Osteoblast (primary cell): ENCODE results near the gene NLGN1. TPM values are rescaled to one million over a fixed set of nuclear protein-coding genes. Genes with fewer than 3 reads are reported as not detected.

Source experiments
- DNase-seq: peaks from one replicate; pipeline ENCODE4 v3.0.0; 2011; ENCODE audit warnings: low spot score, mixed read lengths; ENCODE audit not compliant: insufficient read length; ENCODE audit errors: missing footprints
- H2AFZ ChIP-seq: 2 replicates; pipeline ENCODE4 v1.6.0; 2011; ENCODE audit warnings: mild to moderate bottlenecking, low read length
- H3K27ac ChIP-seq: 2 replicates; pipeline ENCODE4 v1.5.1; 2011; ENCODE audit warnings: mild to moderate bottlenecking, low read depth, low read length, moderate library complexity
- H3K27me3 ChIP-seq: 2 replicates; pipeline ENCODE4 v1.6.0; 2012; ENCODE audit warnings: mild to moderate bottlenecking, control low read depth, inconsistent platforms, low read length, moderate library complexity; ENCODE audit not compliant: insufficient read depth
- H3K36me3 ChIP-seq: 2 replicates; pipeline ENCODE4 v1.5.1; 2011; ENCODE audit warnings: mild to moderate bottlenecking, low read length, control low read depth, moderate library complexity; ENCODE audit not compliant: insufficient read depth
- H3K4me1 ChIP-seq: 2 replicates; pipeline ENCODE4 v1.5.1; 2011; ENCODE audit warnings: mild to moderate bottlenecking, low read length, control low read depth, moderate library complexity; ENCODE audit not compliant: insufficient read depth
- H3K4me2 ChIP-seq: 2 replicates; pipeline ENCODE4 v1.6.0; 2011; ENCODE audit warnings: mild to moderate bottlenecking, low read length; ENCODE audit not compliant: insufficient read depth
- H3K4me3 ChIP-seq: fragments of 200-600 bp; sonication (generic); 3 replicates; pipeline ENCODE4 v1.5.1; 2012; ENCODE audit warnings: mild to moderate bottlenecking, low read length, inconsistent platforms; ENCODE audit not compliant: insufficient read depth
- H3K79me2 ChIP-seq: 2 replicates; pipeline ENCODE4 v1.6.0; 2012; ENCODE audit warnings: mild to moderate bottlenecking, low read length, control low read depth, inconsistent platforms; ENCODE audit not compliant: insufficient read depth
- H3K9me3 ChIP-seq: 2 replicates; pipeline ENCODE4 v1.5.1; 2011; ENCODE audit warnings: low read depth, low read length, control low read depth
- H4K20me1 ChIP-seq: 2 replicates; pipeline ENCODE4 v1.6.0; 2012; ENCODE audit warnings: mild to moderate bottlenecking, low read length, control low read depth; ENCODE audit not compliant: insufficient read depth
- total RNA-seq: library from RNA; depleted of rRNA; stranded (reverse); fragments of >200 nt; gene quantifications from 2 replicates; pipeline ENCODE4 v1.2.3, GENCODE V29; 2012
- TF ChIP-seq, protein P1 (sequence below): IDR thresholded peaks from 2 replicates; pipeline ENCODE4 v1.5.1; 2011; ENCODE audit warnings: mild to moderate bottlenecking, low read depth, low read length, moderate library complexity; ENCODE audit errors: extremely low read depth

The NLGN1 gene
- total RNA-seq, 1 donor, result 9.0 TPM

DNA sequence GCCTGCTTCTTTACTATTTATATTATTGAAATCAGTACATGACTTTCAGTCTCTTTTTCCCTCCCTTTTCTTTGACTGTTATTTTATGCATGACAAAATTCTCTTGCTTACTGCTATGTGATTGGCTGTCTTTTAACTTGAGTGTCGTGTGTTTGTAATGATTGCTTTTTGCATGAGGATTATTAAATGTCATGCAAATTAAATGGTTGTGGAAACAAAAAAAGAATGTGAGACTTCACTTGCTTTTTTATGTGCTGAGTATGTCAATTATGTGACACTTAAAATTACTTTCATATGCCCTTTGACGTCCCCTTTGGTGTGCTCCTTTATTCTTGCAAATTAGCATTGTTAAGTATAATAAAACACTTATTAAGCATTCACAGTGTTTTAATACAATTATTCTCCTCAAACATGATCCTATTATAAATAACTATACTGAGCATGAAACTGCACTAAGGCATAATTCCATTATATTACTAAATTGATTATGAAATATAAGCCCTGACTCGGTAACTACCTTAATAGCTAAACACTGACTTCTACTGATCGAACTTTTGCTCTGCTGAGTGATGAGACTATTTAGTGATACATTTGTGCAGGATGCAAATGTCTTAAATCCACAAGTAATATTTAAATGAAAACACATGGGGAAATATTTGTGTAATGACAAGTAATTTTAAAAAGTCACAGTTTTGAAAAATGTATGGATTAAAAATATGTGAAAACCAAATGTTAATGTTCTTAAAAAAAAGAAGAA, 401.7 kb downstream of the NLGN1 start:
- H3K4me2 ChIP-seq, result no peak overlapping the region
- no peaks in the 10 kb centered on the region for H3K27me3 ChIP-seq
- no peaks in the 10 kb centered on the region for H3K36me3 ChIP-seq
- no peaks in the 10 kb centered on the region for H3K4me1 ChIP-seq
- no peak overlapping the region for H3K27ac ChIP-seq
- no peaks in the 10 kb centered on the region for H3K9me3 ChIP-seq
- no peaks in the 10 kb centered on the region for H4K20me1 ChIP-seq
- TF ChIP-seq, protein P1, sequence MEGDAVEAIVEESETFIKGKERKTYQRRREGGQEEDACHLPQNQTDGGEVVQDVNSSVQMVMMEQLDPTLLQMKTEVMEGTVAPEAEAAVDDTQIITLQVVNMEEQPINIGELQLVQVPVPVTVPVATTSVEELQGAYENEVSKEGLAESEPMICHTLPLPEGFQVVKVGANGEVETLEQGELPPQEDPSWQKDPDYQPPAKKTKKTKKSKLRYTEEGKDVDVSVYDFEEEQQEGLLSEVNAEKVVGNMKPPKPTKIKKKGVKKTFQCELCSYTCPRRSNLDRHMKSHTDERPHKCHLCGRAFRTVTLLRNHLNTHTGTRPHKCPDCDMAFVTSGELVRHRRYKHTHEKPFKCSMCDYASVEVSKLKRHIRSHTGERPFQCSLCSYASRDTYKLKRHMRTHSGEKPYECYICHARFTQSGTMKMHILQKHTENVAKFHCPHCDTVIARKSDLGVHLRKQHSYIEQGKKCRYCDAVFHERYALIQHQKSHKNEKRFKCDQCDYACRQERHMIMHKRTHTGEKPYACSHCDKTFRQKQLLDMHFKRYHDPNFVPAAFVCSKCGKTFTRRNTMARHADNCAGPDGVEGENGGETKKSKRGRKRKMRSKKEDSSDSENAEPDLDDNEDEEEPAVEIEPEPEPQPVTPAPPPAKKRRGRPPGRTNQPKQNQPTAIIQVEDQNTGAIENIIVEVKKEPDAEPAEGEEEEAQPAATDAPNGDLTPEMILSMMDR, result no peak
- H3K79me2 ChIP-seq, result no peaks in the 10 kb centered on the region
- DNase-seq, result no peak
- no peak overlapping the region for H2AFZ ChIP-seq
- no peak overlapping the region for H3K4me3 ChIP-seq

DNA sequence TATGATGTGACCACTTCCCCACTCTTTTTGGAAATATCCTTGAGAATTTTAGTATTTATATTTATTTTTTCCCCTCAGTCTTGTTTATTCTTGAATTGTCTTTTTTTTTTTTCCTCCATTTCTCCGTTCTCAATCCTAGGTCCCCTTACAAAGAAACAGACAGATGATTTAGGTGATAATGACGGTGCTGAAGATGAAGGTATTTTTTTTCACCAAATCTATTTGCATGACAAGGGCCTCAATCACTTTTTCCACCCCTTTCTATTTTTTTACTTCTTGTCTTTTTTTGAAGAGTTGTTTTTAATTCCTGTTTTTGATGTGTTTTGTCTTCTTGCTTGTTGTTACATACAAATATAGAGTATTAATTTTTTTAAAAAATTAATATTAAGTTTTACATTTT, 402.6 kb downstream of the NLGN1 start:
- no peak overlapping the region for H3K4me2 ChIP-seq
- H3K36me3 ChIP-seq, result no peaks in the 10 kb centered on the region
- H3K27ac ChIP-seq, result no peak overlapping the region
- H3K4me3 ChIP-seq, result no peak overlapping the region
- TF ChIP-seq, protein P1, result no peak
- H3K4me1 ChIP-seq, result no peaks in the 10 kb centered on the region
- H3K9me3 ChIP-seq, result no peaks in the 10 kb centered on the region
- H4K20me1 ChIP-seq, result no peaks in the 10 kb centered on the region
- H3K27me3 ChIP-seq, result no peaks in the 10 kb centered on the region
- no peak overlapping the region for H2AFZ ChIP-seq
- no peaks in the 10 kb centered on the region for H3K79me2 ChIP-seq
- DNase-seq, result no peak

DNA sequence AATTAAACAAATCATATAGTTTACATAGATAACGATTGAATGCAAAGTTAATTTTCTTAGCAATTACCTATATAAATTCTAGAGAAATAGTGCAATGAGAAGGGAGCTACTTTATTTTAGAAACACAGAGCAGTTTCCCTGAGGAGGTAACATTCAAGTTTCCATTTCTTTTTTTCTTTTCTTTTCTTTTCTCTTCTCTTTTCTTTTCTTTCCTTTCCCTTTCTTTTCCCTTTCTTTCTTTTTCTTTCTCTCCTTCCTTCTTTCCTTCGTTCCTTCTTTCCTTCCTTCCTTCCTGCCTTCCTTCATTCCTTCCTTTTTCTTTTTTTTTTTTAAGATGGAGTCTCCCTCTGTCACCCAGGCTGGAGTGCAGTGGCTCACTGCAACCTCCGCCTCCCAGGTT, 417.3 kb downstream of the NLGN1 start:
- H4K20me1 ChIP-seq, result no peaks in the 10 kb centered on the region
- H3K4me3 ChIP-seq, result no peak overlapping the region
- DNase-seq, result no peak
- TF ChIP-seq, protein P1, result no peak
- no peak overlapping the region for H2AFZ ChIP-seq
- H3K4me1 ChIP-seq, result no peaks in the 10 kb centered on the region
- H3K36me3 ChIP-seq, result no peaks in the 10 kb centered on the region
- no peaks in the 10 kb centered on the region for H3K27me3 ChIP-seq
- no peak overlapping the region for H3K27ac ChIP-seq
- H3K79me2 ChIP-seq, result no peaks in the 10 kb centered on the region
- H3K4me2 ChIP-seq, result no peak overlapping the region
- H3K9me3 ChIP-seq, result no peaks in the 10 kb centered on the region

DNA sequence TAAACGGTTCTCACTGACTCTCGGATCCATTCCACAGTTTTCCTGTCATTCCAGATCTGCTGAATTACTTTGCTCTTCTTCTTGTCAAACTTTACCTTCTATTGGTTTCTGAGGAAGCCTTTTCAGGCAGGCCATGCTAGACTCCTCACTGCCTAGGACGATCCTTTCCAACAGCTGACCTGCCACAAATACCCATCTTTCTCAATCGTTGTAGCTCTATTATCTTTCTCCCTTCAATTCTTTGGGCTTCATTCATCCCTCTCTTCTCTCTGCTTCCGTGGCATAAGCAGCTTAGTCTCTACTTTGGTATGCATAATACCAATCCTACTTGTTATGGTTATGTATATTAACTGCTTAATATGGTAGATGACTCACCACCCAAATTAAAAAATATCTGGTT, 421.8 kb downstream of the NLGN1 start:
- Histone ChIP-seq H3K4me3 (no peak overlapping the region), H4K20me1 (no peaks in the 10 kb centered on the region), H3K4me1 (no peaks in the 10 kb centered on the region), H3K4me2 (no peak overlapping the region), H2AFZ (peak overlapping the region; percentile 32), H3K27ac (no peak overlapping the region), H3K27me3 (no peaks in the 10 kb centered on the region), H3K9me3 (no peaks in the 10 kb centered on the region), H3K36me3 (no peaks in the 10 kb centered on the region), H3K79me2 (no peaks in the 10 kb centered on the region)
- DNase-seq, result no peak
- TF ChIP-seq, protein P1, result no peak
